SU-DHL-6 (cell line): ENCODE results near the gene NDUFA5.

Experiments used
- CTCF ChIP-seq: fragments of 200-600 bp; sonication (generic); IDR thresholded peaks from one replicate; pipeline ENCODE4 v1.5.1; 2017; ENCODE audit warnings: antibody characterized with exemption, mild to moderate bottlenecking, low read length, moderate library complexity; ENCODE audit not compliant: insufficient read depth, poor library complexity, severe bottlenecking
- EZH2phosphoT487 ChIP-seq: fragments of 200-600 bp; sonication (generic), shearing (Covaris generic); conservative IDR thresholded peaks from 2 replicates; pipeline ENCODE4 v1.6.1; 2018; ENCODE audit warnings: mild to moderate bottlenecking, antibody characterized with exemption, low read length, moderate library complexity, mixed read lengths

GRCh38 chr7:123600876-123601275 is 43.3 kb upstream of the NDUFA5 start:
- TF ChIP-seq CTCF (no peak), EZH2phosphoT487 (no peak)
